Kidney (tissue), 14 donors: Measurements from ENCODE around the gene B4GALNT1. TPM values are rescaled to one million over a fixed set of nuclear protein-coding genes. Genes with fewer than 3 reads are reported as not detected.
"Not testable (repeated sequence)": the region's sequence is repeated elsewhere in the genome, so short reads cannot be mapped to it uniquely, and the experiment has no call there.

Experiments used
- DNase-seq, 5 donors: peaks; one replicate each; pipeline ENCODE4 v3.0.0-alpha.2; 2013 to 2020
- FAIRE-seq: peaks from 2 replicates; lab custom pipeline; 2012; peaks lifted over from hg19 to GRCh38; lab: Jason Lieb, UNC
- H3K27ac ChIP-seq, 2 donors: one replicate each; pipeline ENCODE4 v1.7.0; 2013; ENCODE audit warnings: low read depth in 2 of 2, low read length in 2 of 2, inconsistent platforms in 1 of 2
- H3K27me3 ChIP-seq: one replicate; pipeline ENCODE4 v1.7.1; 2013; ENCODE audit warnings: low read length, inconsistent platforms; ENCODE audit not compliant: control insufficient read depth, insufficient read depth
- H3K36me3 ChIP-seq, 3 donors: one replicate each; pipeline versions ENCODE4 v1.7.0 to v1.7.1; 2013; ENCODE audit warnings: low read length in 3 of 3, control low read depth in 1 of 3, inconsistent platforms in 1 of 3; ENCODE audit not compliant: insufficient read depth in 3 of 3, control insufficient read depth in 2 of 3
- H3K4me1 ChIP-seq, 3 donors: one replicate each; pipeline versions ENCODE4 v1.7.0 to v1.7.1; 2013; ENCODE audit warnings: low read length in 3 of 3, inconsistent platforms in 1 of 3, low read depth in 1 of 3; ENCODE audit not compliant: control insufficient read depth in 2 of 3, insufficient read depth in 2 of 3
- H3K4me3 ChIP-seq, 3 donors: one replicate each; pipeline versions ENCODE4 v1.7.0 to v1.8.1; 2013; ENCODE audit warnings: low read length in 3 of 3, control low read depth in 1 of 3, inconsistent platforms in 1 of 3
- H3K9ac ChIP-seq, 3 donors: one replicate each; pipeline versions ENCODE4 v1.7.0 to v1.7.1; 2013; ENCODE audit warnings: low read length in 3 of 3, control low read depth in 1 of 3, inconsistent platforms in 1 of 3
- H3K9me3 ChIP-seq, 3 donors: one replicate each; pipeline versions ENCODE4 v1.7.0 to v1.7.1; 2013; ENCODE audit warnings: low read length in 3 of 3, control low read depth in 1 of 3, inconsistent platforms in 1 of 3; ENCODE audit not compliant: control insufficient read depth in 2 of 3, insufficient read depth in 1 of 3
- CTCF ChIP-seq: IDR thresholded peaks from 3 replicates; pipeline ENCODE4 v1.5.1; 2012; ENCODE audit warnings: mild to moderate bottlenecking, moderate library complexity, borderline replicate concordance; ENCODE audit not compliant: insufficient read depth; ENCODE audit errors: extremely low read depth
- intact Hi-C: fragments of 100-400 bp; cut with DNase I; formaldehyde crosslinking; loops from one replicate; pipeline ENCODE4 v1.11.1; 2022
- polyA plus RNA-seq: library from polyadenylated mRNA; stranded (reverse); fragments of 350-450 nt; fragmentation: Illumina TruSeq; extraction: RNeasy Lipid Tissue Mini Kit (QIAGEN cat#74804); gene quantifications from one replicate; pipeline ENCODE4 v1.2.3, GENCODE V29; 2014; ENCODE audit warnings: low read depth, low replicate concordance; ENCODE audit not compliant: insufficient read depth
- total RNA-seq: library from RNA; stranded (reverse); fragmentation: NEBNext Ultra II Directional; extraction: Animal tissue kit (Norgen Biotek cat#: 25700); gene quantifications from one replicate; pipeline ENCODE4 v1.2.1, GENCODE V29; 2021
- donor health status: control.
- donor health status: control.
- donor health status: control.
- donor health status: control.
- donor health status: control.
- donor health status: DM: yes; HTN: yes; CAD: no.
- donor health status: Normal renal cell carcinoma (clear cell type).

The B4GALNT1 gene
- total and polyA plus RNA-seq, 2 donors from 2014 or later, result 1.6 to 2.0 TPM

GRCh38 chr12:57661376-57661775, 28.4 kb upstream of the B4GALNT1 start:
- intact Hi-C loops, result no loop called here
- FAIRE-seq, result no peak
- no peaks in the 10 kb centered on the region for H3K36me3 ChIP-seq

GRCh38 chr12:57658890-57659289, 25.9 kb upstream of the B4GALNT1 start:
- no peak overlapping the region for H3K4me3 ChIP-seq
- no peak overlapping the region for H3K9ac ChIP-seq
- no peaks in the 10 kb centered on the region for H3K9me3 ChIP-seq
- no peaks in the 10 kb centered on the region for H3K36me3 ChIP-seq
- no peak for TF ChIP-seq CTCF
- no peak overlapping the region for H3K27ac ChIP-seq
- DNase-seq (no peak), FAIRE-seq (no peak)
- no peaks in the 10 kb centered on the region for H3K27me3 ChIP-seq
- intact Hi-C loops, result no loop called here
- H3K4me1 ChIP-seq, result no peaks in the 10 kb centered on the region

More at GRCh38 chr12:57661376-57661775, 28.4 kb upstream of the B4GALNT1 start:
- Histone ChIP-seq H3K9me3 (no peaks in the 10 kb centered on the region), H3K9ac (no peak overlapping the region), H3K27me3 (no peaks in the 10 kb centered on the region), H3K27ac (no peak overlapping the region), H3K4me3 (no peak overlapping the region), H3K4me1 (no peaks in the 10 kb centered on the region)
- DNase-seq, result no peak
- no peak for TF ChIP-seq CTCF

- H3K27me3 ChIP-seq, result no peaks in the 10 kb centered on the region
- H3K27ac ChIP-seq, result no peak overlapping the region
- DNase-seq (no peak), FAIRE-seq (peak; percentile 56)
- H3K4me1 ChIP-seq, result no peaks in the 10 kb centered on the region
- H3K4me3 ChIP-seq, result no peak overlapping the region
- H3K9ac ChIP-seq, result no peak overlapping the region
- intact Hi-C loops, result no loop called here
- H3K9me3 ChIP-seq, result no peaks in the 10 kb centered on the region
- TF ChIP-seq CTCF, result no peak
- H3K36me3 ChIP-seq, result no peaks in the 10 kb centered on the region
Measured at GRCh38 chr12:57657744-57658143, 24.7 kb upstream of the B4GALNT1 start.

- H3K9ac ChIP-seq, H3K9me3 ChIP-seq, H3K27me3 ChIP-seq, H3K4me1 ChIP-seq, H3K36me3 ChIP-seq, H3K4me3 ChIP-seq, FAIRE-seq, H3K27ac ChIP-seq, intact Hi-C loops: not testable (repeated sequence)
- peak in 2 of 5 donors; percentile 12 to 13 for DNase-seq
Measured at GRCh38 chr12:57656408-57656807, 23.4 kb upstream of the B4GALNT1 start.
